Stomach (tissue), 4 donors: ENCODE results near the gene DNAH1.

Experiments used
- EP300 ChIP-seq: sonication (generic); formaldehyde crosslinking; IDR thresholded peaks from one replicate; pipeline ENCODE4 v1.6.1; 2017; ENCODE audit warnings: antibody characterized with exemption
- POLR2A ChIP-seq, 4 donors: fragments of 450-650 bp; IDR thresholded peaks; one replicate each; pipeline ENCODE4 v1.6.1; 2016; ENCODE audit warnings: antibody characterized with exemption in 4 of 4, control low read depth in 2 of 4, mild to moderate bottlenecking in 1 of 4, moderate library complexity in 1 of 4
- POLR2AphosphoS5 ChIP-seq, 3 donors: sonication (generic); formaldehyde crosslinking; IDR thresholded peaks; one replicate each; pipeline ENCODE4 v1.6.1; 2016; ENCODE audit warnings: antibody characterized with exemption in 3 of 3
- TF ChIP-seq, protein P1 (sequence below), 7 experiments: fragments of 450-650 bp in 4 of 7; fragments of 200-600 bp in 3 of 7; sonication (generic) in 3 of 7; IDR thresholded peaks; one replicate each; pipeline ENCODE4 v1.5.1; 2016 to 2019; ENCODE audit warnings: antibody characterized with exemption in 7 of 7, control low read depth in 2 of 7, mild to moderate bottlenecking in 1 of 7

DNA sequence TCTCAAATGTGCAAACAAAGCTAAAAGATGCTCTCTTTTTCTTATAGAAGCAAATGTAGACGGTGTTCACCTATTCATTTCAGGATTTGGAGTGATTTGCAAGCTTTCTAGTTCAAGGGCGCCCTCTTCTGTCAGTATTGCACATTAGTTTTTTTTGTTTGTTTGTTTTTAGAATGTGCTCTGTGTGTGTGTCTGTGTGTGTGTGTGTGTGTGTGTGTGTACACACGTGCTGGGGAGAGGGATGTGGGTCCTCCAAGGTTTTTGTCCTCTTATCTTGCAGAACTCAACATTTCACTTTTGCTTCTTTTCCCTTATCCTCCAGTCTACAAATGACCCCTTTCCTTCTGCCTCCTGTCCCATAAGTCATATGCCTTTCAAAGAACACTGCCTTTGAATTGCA is 23.5 kb downstream of the DNAH1 start:
- TF ChIP-seq, protein P1, sequence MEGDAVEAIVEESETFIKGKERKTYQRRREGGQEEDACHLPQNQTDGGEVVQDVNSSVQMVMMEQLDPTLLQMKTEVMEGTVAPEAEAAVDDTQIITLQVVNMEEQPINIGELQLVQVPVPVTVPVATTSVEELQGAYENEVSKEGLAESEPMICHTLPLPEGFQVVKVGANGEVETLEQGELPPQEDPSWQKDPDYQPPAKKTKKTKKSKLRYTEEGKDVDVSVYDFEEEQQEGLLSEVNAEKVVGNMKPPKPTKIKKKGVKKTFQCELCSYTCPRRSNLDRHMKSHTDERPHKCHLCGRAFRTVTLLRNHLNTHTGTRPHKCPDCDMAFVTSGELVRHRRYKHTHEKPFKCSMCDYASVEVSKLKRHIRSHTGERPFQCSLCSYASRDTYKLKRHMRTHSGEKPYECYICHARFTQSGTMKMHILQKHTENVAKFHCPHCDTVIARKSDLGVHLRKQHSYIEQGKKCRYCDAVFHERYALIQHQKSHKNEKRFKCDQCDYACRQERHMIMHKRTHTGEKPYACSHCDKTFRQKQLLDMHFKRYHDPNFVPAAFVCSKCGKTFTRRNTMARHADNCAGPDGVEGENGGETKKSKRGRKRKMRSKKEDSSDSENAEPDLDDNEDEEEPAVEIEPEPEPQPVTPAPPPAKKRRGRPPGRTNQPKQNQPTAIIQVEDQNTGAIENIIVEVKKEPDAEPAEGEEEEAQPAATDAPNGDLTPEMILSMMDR (IDR thresholded peaks at IDR 0.05), result peak in 5 of 7 experiments; percentile 54 to 90 (median 63)
- TF ChIP-seq EP300 (no peak), POLR2A (IDR thresholded peaks at IDR 0.05) (no peak), POLR2AphosphoS5 (IDR thresholded peaks at IDR 0.05) (no peak)
